HAP-1 (cell line): ENCODE data around the gene TBC1D4.
A peak's percentile ranks its signal among the peaks of the same experiment; 100 is the strongest.

Source experiments
- DNase-seq, 2 experiments: peaks; one replicate each; pipeline ENCODE4 v3.0.0-alpha.2; 2016 to 2020; ENCODE audit warnings: low spot score in 2 of 2
- H3K27me3 ChIP-seq: fragments of 250-450 bp; sonication (Bioruptor Pico); 2 replicates; pipeline ENCODE4 v1.5.1; 2020; ENCODE audit warnings: low read depth, mild to moderate bottlenecking, moderate library complexity
- H3K36me3 ChIP-seq: fragments of 250-450 bp; sonication (Bioruptor Pico); replicated peaks from 2 replicates; pipeline ENCODE4 v1.5.1; 2020; ENCODE audit warnings: mild to moderate bottlenecking
- H3K4me1 ChIP-seq: fragments of 250-450 bp; sonication (Bioruptor Pico); 2 replicates; pipeline ENCODE4 v1.5.1; 2020; ENCODE audit warnings: mild to moderate bottlenecking
- H3K4me3 ChIP-seq: fragments of 250-450 bp; sonication (Bioruptor Pico); 2 replicates; pipeline ENCODE4 v1.5.1; 2020; ENCODE audit warnings: mild to moderate bottlenecking, moderate library complexity
- H3K9me3 ChIP-seq: fragments of 250-450 bp; sonication (Bioruptor Pico); 2 replicates; pipeline ENCODE4 v1.5.1; 2020; ENCODE audit warnings: mild to moderate bottlenecking, moderate library complexity
- in situ Hi-C: fragments of 300-500 bp; cut with MboI; formaldehyde crosslinking; loops from 3 replicates; pipeline ENCODE4 v1.14.3; 2020; ENCODE audit warnings: low sequenced_read_pairs, inconsistent platforms, mixed read lengths

TBC1D4 gene

GRCh38 chr13:75478659-75479058 is 3.3 kb downstream of the TBC1D4 start:
- Histone ChIP-seq H3K4me1 (peaks cover 19% of the 10 kb centered on the region), H3K27me3 (no peaks in the 10 kb centered on the region), H3K4me3 (no peak overlapping the region), H3K9me3 (no peaks in the 10 kb centered on the region), H3K36me3 (no peaks in the 10 kb centered on the region)
- in situ Hi-C loops = no loop called here
- DNase-seq = no peak

- H3K4me3 ChIP-seq = no peak overlapping the region
- peaks cover 19% of the 10 kb centered on the region for H3K4me1 ChIP-seq
- H3K36me3 ChIP-seq = no peaks in the 10 kb centered on the region
- in situ Hi-C loops = no loop called here
- DNase-seq = no peak
- H3K9me3 ChIP-seq = no peaks in the 10 kb centered on the region
- H3K27me3 ChIP-seq = no peaks in the 10 kb centered on the region
These were observed 7.0 kb downstream of the TBC1D4 start for GRCh38 chr13:75474956-75475355.

- in situ Hi-C loops = no loop called here
- H3K4me1 ChIP-seq = peaks cover 12% of the 10 kb centered on the region
- no peaks in the 10 kb centered on the region for H3K27me3 ChIP-seq
These were observed 8.5 kb downstream of the TBC1D4 start for GRCh38 chr13:75473468-75473867.

GRCh38 chr13:75470676-75471075 is 11.3 kb downstream of the TBC1D4 start:
- H3K4me1 ChIP-seq = no peaks in the 10 kb centered on the region; the same call in 1 of the 2 replicates
- in situ Hi-C loops = no loop called here

More at GRCh38 chr13:75473468-75473867, 8.5 kb downstream of the TBC1D4 start:
- Histone ChIP-seq H3K4me3 (no peak overlapping the region), H3K36me3 (no peaks in the 10 kb centered on the region), H3K9me3 (no peaks in the 10 kb centered on the region)
- DNase-seq = no peak

GRCh38 chr13:75469047-75469446 is 12.9 kb downstream of the TBC1D4 start:
- in situ Hi-C loops = no loop called here
- Histone ChIP-seq H3K4me1 (no peaks in the 10 kb centered on the region; the same call in 1 of the 2 replicates), H3K27me3 (no peaks in the 10 kb centered on the region), H3K9me3 (no peaks in the 10 kb centered on the region), H3K36me3 (no peaks in the 10 kb centered on the region), H3K4me3 (no peak overlapping the region)
- DNase-seq = peak; percentile 50 to 71

More at GRCh38 chr13:75470676-75471075, 11.3 kb downstream of the TBC1D4 start:
- no peaks in the 10 kb centered on the region for H3K27me3 ChIP-seq
- DNase-seq = no peak
- H3K4me3 ChIP-seq = no peak overlapping the region
- no peaks in the 10 kb centered on the region for H3K9me3 ChIP-seq
- H3K36me3 ChIP-seq = no peaks in the 10 kb centered on the region

GRCh38 chr13:75468602-75469001 is 13.4 kb downstream of the TBC1D4 start:
- DNase-seq = no peak
- H3K27me3 ChIP-seq = no peaks in the 10 kb centered on the region
- in situ Hi-C loops = no loop called here
- H3K4me1 ChIP-seq = no peaks in the 10 kb centered on the region; the same call in 1 of the 2 replicates
- no peaks in the 10 kb centered on the region for H3K9me3 ChIP-seq
- H3K4me3 ChIP-seq = no peak overlapping the region
- H3K36me3 ChIP-seq = no peaks in the 10 kb centered on the region

GRCh38 chr13:75468098-75468497 is 13.9 kb downstream of the TBC1D4 start:
- H3K9me3 ChIP-seq = no peaks in the 10 kb centered on the region
- no peaks in the 10 kb centered on the region; the same call in 1 of the 2 replicates for H3K4me1 ChIP-seq
- in situ Hi-C loops = no loop called here
- H3K27me3 ChIP-seq = no peaks in the 10 kb centered on the region
- H3K36me3 ChIP-seq = no peaks in the 10 kb centered on the region
- no peak for DNase-seq
- no peak overlapping the region for H3K4me3 ChIP-seq

GRCh38 chr13:75467040-75467728 is 14.8 kb downstream of the TBC1D4 start:
- Histone ChIP-seq H3K36me3 (no peaks in the 10 kb centered on the region), H3K4me3 (no peak overlapping the region), H3K4me1 (no peaks in the 10 kb centered on the region; the same call in 1 of the 2 replicates), H3K9me3 (no peaks in the 10 kb centered on the region), H3K27me3 (no peaks in the 10 kb centered on the region)
- in situ Hi-C loops = no loop called here
- DNase-seq = no peak

- Histone ChIP-seq H3K36me3 (no peaks in the 10 kb centered on the region), H3K27me3 (no peaks in the 10 kb centered on the region), H3K4me3 (no peak overlapping the region), H3K4me1 (no peaks in the 10 kb centered on the region; the same call in 1 of the 2 replicates), H3K9me3 (no peaks in the 10 kb centered on the region)
- no peak for DNase-seq
- in situ Hi-C loops = no loop called here
These were observed 16.7 kb downstream of the TBC1D4 start for GRCh38 chr13:75465236-75465635.

GRCh38 chr13:75461314-75461713 is 20.7 kb downstream of the TBC1D4 start:
- no peaks in the 10 kb centered on the region for H3K9me3 ChIP-seq
- H3K4me3 ChIP-seq = no peak overlapping the region
- no peaks in the 10 kb centered on the region for H3K36me3 ChIP-seq
- peaks cover under 1% of the 10 kb centered on the region; the same call in 1 of the 2 replicates for H3K4me1 ChIP-seq
- H3K27me3 ChIP-seq = no peaks in the 10 kb centered on the region
- DNase-seq = no peak
- in situ Hi-C loops = no loop called here

GRCh38 chr13:75460644-75461043 is 21.3 kb downstream of the TBC1D4 start:
- no peaks in the 10 kb centered on the region for H3K9me3 ChIP-seq
- H3K4me1 ChIP-seq = peaks cover 5% of the 10 kb centered on the region; the same call in 1 of the 2 replicates
- H3K27me3 ChIP-seq = no peaks in the 10 kb centered on the region
- no peak overlapping the region for H3K4me3 ChIP-seq
- DNase-seq = no peak
- H3K36me3 ChIP-seq = no peaks in the 10 kb centered on the region
- in situ Hi-C loops = no loop called here

GRCh38 chr13:75458696-75459422 is 23.1 kb downstream of the TBC1D4 start:
- in situ Hi-C loops = no loop called here
- no peak overlapping the region for H3K4me3 ChIP-seq
- H3K4me1 ChIP-seq = peaks cover 5% of the 10 kb centered on the region; the same call in 1 of the 2 replicates
- DNase-seq = no peak
- no peaks in the 10 kb centered on the region for H3K36me3 ChIP-seq
- H3K9me3 ChIP-seq = no peaks in the 10 kb centered on the region
- H3K27me3 ChIP-seq = no peaks in the 10 kb centered on the region

- Histone ChIP-seq H3K36me3 (no peaks in the 10 kb centered on the region), H3K4me3 (no peak overlapping the region), H3K27me3 (no peaks in the 10 kb centered on the region), H3K4me1 (peaks cover 5% of the 10 kb centered on the region; the same call in 1 of the 2 replicates), H3K9me3 (no peaks in the 10 kb centered on the region)
- no peak for DNase-seq
- in situ Hi-C loops = no loop called here
These were observed 26.0 kb downstream of the TBC1D4 start for GRCh38 chr13:75455962-75456361.

GRCh38 chr13:75454497-75454896 is 27.5 kb downstream of the TBC1D4 start:
- H3K4me1 ChIP-seq = peaks cover 5% of the 10 kb centered on the region; the same call in 1 of the 2 replicates
- no peaks in the 10 kb centered on the region for H3K27me3 ChIP-seq
- H3K4me3 ChIP-seq = no peak overlapping the region
- H3K9me3 ChIP-seq = no peaks in the 10 kb centered on the region
- no peak for DNase-seq
- in situ Hi-C loops = no loop called here
- H3K36me3 ChIP-seq = no peaks in the 10 kb centered on the region
